ENCODE results near the gene FBXL17.

DNA sequence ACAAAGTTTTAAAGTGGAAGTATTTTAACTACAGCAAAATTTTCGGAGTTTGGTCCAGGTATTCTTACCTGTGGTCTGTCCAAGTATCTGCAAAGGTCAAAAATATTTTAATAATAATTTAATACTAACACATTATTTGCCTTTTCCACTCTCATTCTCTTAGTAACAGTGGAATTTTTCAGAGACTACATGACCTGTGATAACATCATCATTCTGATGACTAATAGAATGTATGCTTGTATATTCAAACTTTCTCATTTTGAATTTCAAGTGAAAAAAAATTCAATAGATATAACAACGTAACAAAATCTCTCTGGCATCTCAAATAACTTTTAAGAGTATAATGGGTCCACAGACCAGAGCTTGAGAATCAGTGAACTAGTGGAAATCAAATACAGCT, 78.3 kb downstream of the FBXL17 start:
- TF ChIP-seq, protein P1, sequence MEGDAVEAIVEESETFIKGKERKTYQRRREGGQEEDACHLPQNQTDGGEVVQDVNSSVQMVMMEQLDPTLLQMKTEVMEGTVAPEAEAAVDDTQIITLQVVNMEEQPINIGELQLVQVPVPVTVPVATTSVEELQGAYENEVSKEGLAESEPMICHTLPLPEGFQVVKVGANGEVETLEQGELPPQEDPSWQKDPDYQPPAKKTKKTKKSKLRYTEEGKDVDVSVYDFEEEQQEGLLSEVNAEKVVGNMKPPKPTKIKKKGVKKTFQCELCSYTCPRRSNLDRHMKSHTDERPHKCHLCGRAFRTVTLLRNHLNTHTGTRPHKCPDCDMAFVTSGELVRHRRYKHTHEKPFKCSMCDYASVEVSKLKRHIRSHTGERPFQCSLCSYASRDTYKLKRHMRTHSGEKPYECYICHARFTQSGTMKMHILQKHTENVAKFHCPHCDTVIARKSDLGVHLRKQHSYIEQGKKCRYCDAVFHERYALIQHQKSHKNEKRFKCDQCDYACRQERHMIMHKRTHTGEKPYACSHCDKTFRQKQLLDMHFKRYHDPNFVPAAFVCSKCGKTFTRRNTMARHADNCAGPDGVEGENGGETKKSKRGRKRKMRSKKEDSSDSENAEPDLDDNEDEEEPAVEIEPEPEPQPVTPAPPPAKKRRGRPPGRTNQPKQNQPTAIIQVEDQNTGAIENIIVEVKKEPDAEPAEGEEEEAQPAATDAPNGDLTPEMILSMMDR (IDR thresholded peaks at IDR 0.05): no peak
- TF ChIP-seq POLR2A (IDR thresholded peaks at IDR 0.05): no peak

All from Peyer's patch (tissue), 4 donors.